Measurements from ENCODE around the gene CAP1. TPM values are rescaled to one million over a fixed set of nuclear protein-coding genes. Genes with fewer than 3 reads are reported as not detected.

Gene CAP1
- total and polyA plus RNA-seq, 10 of the 15 experiments (the other 5 are each of a cell fraction or from before 2014, with no cell fraction given), result 360 to 500 (median 431) TPM

DNA sequence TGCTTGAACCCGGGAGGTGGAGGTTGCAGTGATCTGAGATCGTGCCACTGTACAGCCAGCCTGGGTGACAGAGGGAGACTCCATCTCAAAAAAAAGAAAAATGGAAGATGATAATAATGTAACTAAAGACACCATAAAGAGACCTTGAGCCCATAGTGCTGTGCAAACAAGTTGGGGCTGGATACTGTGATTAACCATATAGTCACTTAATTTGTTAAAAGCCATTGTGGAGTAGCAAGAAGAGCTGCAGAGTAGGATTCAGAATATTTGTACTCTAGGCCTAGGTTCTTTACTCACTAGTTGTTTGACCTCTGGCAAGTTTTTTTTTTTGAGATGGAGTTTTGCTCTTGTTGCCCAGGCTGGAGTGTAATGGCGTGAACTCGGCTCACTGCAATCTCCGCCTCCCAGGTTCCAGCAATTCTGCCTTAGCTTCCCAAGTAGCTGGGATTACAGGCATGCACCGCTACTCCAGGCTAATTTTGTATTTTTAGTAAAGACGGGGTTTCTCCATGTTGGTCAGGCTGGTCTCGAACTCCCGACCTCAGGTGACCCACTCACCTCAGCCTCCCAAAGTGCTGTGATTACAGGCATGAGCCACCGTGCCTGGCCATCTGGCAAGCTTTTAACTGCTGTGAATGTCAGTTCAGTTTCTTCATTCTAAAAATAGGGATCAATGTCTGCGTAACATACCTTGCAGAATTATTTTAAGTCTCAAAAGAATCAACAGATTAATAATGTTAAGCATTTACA, 12.8 kb downstream of the CAP1 start:
- RAD21 ChIA-PET (ENCODE audit: unreplicated experiment), result no interaction called here
- no peak for FAIRE-seq

More for the DNA sequence above, 12.8 kb downstream of the CAP1 start:
- H3K27ac ChIP-seq (ENCODE audit: control insufficient read depth, insufficient read depth), result no peak overlapping the region
- no TSS peak for BruUV-seq (replicated peaks)
- POLR2A ChIA-PET, result no interaction called here
- peaks cover 34% of the 10 kb centered on the region for H3K4me1 ChIP-seq (ENCODE audit: control insufficient read depth, insufficient read depth, low read length)
- H3K9ac ChIP-seq (ENCODE audit: control insufficient read depth, insufficient read depth, low read length), result no peak overlapping the region
- no peaks in the 10 kb centered on the region for H3K9me3 ChIP-seq (replicated peaks; ENCODE audit: control insufficient read depth, insufficient read depth, low read length)
- in situ Hi-C loops (cut with MboI) (no loop called here), intact Hi-C loops (cut with micrococcal nuclease; ENCODE audit: unreplicated experiment) (no loop called here)
- no peaks in the 10 kb centered on the region for H3K27me3 ChIP-seq (replicated peaks in 1 of 2; ENCODE audit: control insufficient read depth in 2 of 2, insufficient read depth in 2 of 2, low read length in 1 of 2)
- no peak overlapping the region for H3K4me2 ChIP-seq (ENCODE audit: control insufficient read depth, insufficient read depth)
- H4K20me1 ChIP-seq (ENCODE audit: control insufficient read depth, insufficient read depth), result peaks cover 3% of the 10 kb centered on the region
- 87% methylated on average over 11 of the region's 11 CpGs for WGBS (ENCODE audit: insufficient coverage, insufficient replicate concordance, low lambda C conversion rate, missing lambda C conversion rate)
- H3K79me2 ChIP-seq (ENCODE audit: control insufficient read depth, insufficient read depth, low read length), result peaks cover 94% of the 10 kb centered on the region
- SMC1A ChIA-PET (ENCODE audit: uncharacterized antibody, unreplicated experiment), result no interaction called here
- no peak overlapping the region for H2AFZ ChIP-seq (ENCODE audit: control insufficient read depth, low read depth, low read length)
- no peak for ATAC-seq
- no peak for DNase-seq (ENCODE audit: low read depth, low spot score)
- H3K4me3 ChIP-seq, result no peak overlapping the region
- TF ChIP-seq NRF1 (conservative IDR thresholded peaks at IDR 0.05; ENCODE audit: low read depth, low read length), result no peak
- TF ChIP-seq ZNF622 (IDR thresholded peaks at IDR 0.05), result no peak
- TF ChIP-seq RBBP5 (conservative IDR thresholded peaks at IDR 0.05), result no peak
- no peak for TF ChIP-seq NR2F1 (conservative IDR thresholded peaks at IDR 0.05)
- no peak for TF ChIP-seq CEBPB (IDR thresholded peaks at IDR 0.05; ENCODE audit: borderline replicate concordance in 1 of 2, low read depth in 2 of 2, low read length in 2 of 2)
- TF ChIP-seq E4F1 (IDR thresholded peaks at IDR 0.05; ENCODE audit: borderline replicate concordance, partially characterized antibody), result no peak
- TF ChIP-seq POLR2A (IDR thresholded peaks at IDR 0.05; ENCODE audit: low read depth, low read length), result no peak
- CTCF ChIA-PET, result no interaction called here
- peaks cover 0 to 12% of the 10 kb centered on the region in 2 experiments for H3K36me3 ChIP-seq (ENCODE audit: control insufficient read depth in 2 of 2, insufficient read depth in 2 of 2, low read length in 1 of 2)
